ENCODE data around the gene DDX55. TPM values are rescaled to one million over a fixed set of nuclear protein-coding genes. Genes with fewer than 3 reads are reported as not detected.

DDX55 gene
- total and polyA plus RNA-seq, 2 experiments from 2014 or later, result 21.7 to 23.0 TPM

DNA sequence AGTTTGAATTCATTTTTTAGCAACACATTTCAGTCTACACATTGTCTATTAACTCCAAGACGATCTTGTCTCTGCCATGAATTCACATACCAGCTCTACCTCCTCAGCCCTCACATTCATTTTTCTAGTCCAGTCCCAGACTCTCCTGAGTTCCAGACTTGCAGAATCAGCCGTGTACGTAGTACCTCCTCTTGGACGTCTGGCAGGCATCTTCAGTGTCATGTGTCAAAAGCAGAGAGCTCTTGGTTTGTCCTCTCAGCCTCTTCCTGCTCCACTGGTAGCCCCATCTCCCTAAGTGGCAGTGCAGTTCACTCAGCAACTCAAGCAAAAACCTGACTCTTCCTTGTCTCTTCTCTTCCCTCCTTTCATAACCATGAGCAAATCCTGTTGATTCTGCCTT is 54.5 kb downstream of the DDX55 start:
- H3K4me2 ChIP-seq, result no peak overlapping the region
- H3K4me1 ChIP-seq (ENCODE audit: insufficient read depth), result no peaks in the 10 kb centered on the region
- H4K20me1 ChIP-seq (ENCODE audit: insufficient read depth, poor library complexity, severe bottlenecking), result no peaks in the 10 kb centered on the region
- H3K79me2 ChIP-seq, result no peaks in the 10 kb centered on the region
- H3K4me3 ChIP-seq, result no peak overlapping the region
- H2AFZ ChIP-seq, result no peak overlapping the region
- no peaks in the 10 kb centered on the region for H3K9me3 ChIP-seq (ENCODE audit: low read depth)
- H3K9me2 ChIP-seq (replicated peaks; ENCODE audit: insufficient read depth), result no peaks in the 10 kb centered on the region
- TF ChIP-seq EZH2phosphoT487 (IDR thresholded peaks at IDR 0.05; ENCODE audit: low read depth, severe bottlenecking, unreplicated experiment) (no peak), EZH2 (IDR thresholded peaks at IDR 0.05; ENCODE audit: borderline replicate concordance) (no peak)
- TF ChIP-seq, protein P1, sequence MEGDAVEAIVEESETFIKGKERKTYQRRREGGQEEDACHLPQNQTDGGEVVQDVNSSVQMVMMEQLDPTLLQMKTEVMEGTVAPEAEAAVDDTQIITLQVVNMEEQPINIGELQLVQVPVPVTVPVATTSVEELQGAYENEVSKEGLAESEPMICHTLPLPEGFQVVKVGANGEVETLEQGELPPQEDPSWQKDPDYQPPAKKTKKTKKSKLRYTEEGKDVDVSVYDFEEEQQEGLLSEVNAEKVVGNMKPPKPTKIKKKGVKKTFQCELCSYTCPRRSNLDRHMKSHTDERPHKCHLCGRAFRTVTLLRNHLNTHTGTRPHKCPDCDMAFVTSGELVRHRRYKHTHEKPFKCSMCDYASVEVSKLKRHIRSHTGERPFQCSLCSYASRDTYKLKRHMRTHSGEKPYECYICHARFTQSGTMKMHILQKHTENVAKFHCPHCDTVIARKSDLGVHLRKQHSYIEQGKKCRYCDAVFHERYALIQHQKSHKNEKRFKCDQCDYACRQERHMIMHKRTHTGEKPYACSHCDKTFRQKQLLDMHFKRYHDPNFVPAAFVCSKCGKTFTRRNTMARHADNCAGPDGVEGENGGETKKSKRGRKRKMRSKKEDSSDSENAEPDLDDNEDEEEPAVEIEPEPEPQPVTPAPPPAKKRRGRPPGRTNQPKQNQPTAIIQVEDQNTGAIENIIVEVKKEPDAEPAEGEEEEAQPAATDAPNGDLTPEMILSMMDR (IDR thresholded peaks at IDR 0.05; ENCODE audit: poor library complexity), result no peak
- 81% methylated on average over 4 of the region's 4 CpGs for WGBS (ENCODE audit: low lambda C conversion rate, missing lambda C conversion rate)
- H3K27ac ChIP-seq, result no peak overlapping the region
- no peaks in the 10 kb centered on the region for H3K27me3 ChIP-seq
- H3K36me3 ChIP-seq (replicated peaks; ENCODE audit: insufficient read depth, low read depth), result no peaks in the 10 kb centered on the region
- no peak for DNase-seq (ENCODE audit: low spot score)

DNA sequence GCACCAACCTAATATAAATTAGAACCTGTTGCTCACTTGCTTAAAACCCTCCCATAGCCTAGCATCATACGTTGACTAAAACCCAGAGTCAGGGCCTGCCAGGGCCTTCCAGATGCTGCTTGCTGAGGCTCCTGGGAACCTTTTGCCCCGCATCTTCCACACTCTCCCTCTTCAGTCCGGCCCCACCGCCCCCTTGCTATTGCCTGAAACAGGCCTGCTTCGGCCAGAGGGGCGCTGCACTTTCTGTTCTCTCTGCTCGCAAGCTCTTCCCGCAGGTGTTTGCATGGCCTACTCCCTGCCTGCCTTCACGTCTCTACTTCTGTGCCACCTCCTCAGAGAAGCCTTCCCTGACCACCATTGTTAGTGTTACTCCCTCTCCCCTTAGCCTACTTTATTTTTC is 55.3 kb downstream of the DDX55 start:
- Histone ChIP-seq H3K9me3 (ENCODE audit: low read depth) (no peaks in the 10 kb centered on the region), H3K27ac (no peak overlapping the region), H3K79me2 (no peaks in the 10 kb centered on the region), H2AFZ (no peak overlapping the region), H3K36me3 (replicated peaks; ENCODE audit: insufficient read depth, low read depth) (no peaks in the 10 kb centered on the region), H3K4me2 (no peak overlapping the region), H3K4me3 (no peak overlapping the region), H3K9me2 (replicated peaks; ENCODE audit: insufficient read depth) (no peaks in the 10 kb centered on the region), H3K4me1 (ENCODE audit: insufficient read depth) (no peaks in the 10 kb centered on the region), H3K27me3 (no peaks in the 10 kb centered on the region), H4K20me1 (ENCODE audit: insufficient read depth, poor library complexity, severe bottlenecking) (no peaks in the 10 kb centered on the region)
- no peak for DNase-seq (ENCODE audit: low spot score)
- WGBS (ENCODE audit: low lambda C conversion rate, missing lambda C conversion rate), result 90% methylated on average over 9 of the region's 9 CpGs
- TF ChIP-seq EZH2 (IDR thresholded peaks at IDR 0.05; ENCODE audit: borderline replicate concordance) (no peak), EZH2phosphoT487 (IDR thresholded peaks at IDR 0.05; ENCODE audit: low read depth, severe bottlenecking, unreplicated experiment) (no peak)
- TF ChIP-seq, protein P1 (IDR thresholded peaks at IDR 0.05; ENCODE audit: poor library complexity), result no peak

DNA sequence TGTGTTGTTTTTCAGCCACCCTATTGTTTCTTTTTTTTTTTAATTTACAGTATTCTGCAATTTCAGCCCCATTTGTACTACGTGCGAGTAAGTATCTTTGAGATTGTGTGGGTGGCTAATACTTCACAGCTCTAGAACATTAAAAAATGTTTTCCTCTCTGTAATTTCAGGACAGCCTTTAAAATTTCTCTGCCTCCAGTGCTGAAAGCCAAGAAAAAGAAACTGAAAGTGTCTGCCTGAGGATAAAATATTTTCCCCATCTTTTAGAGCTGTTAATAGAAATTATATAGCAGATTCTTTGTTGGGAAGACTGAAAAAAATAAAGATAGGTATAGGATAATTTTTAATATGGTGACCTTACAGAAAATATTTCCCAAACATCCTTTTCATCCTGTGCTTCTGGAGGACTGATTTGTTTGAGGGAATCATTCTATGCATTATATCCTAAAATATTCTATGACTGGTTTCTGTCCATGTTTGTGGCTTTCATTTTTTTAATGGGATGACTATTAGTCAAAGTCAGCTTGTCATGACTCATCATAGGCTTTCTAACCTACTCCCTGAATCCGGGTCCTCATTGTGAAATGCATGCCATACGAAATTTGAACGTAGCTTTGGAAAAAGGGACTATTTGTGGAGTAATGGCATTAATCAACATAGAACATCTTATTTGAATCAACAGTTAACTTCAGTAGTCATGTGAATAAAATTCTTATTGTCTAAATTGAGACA is 58.3 kb downstream of the DDX55 start:
- Histone ChIP-seq H3K9me2 (replicated peaks; ENCODE audit: insufficient read depth) (no peaks in the 10 kb centered on the region), H2AFZ (no peak overlapping the region), H3K36me3 (replicated peaks; ENCODE audit: insufficient read depth, low read depth) (no peaks in the 10 kb centered on the region), H3K9me3 (ENCODE audit: low read depth) (no peaks in the 10 kb centered on the region), H4K20me1 (ENCODE audit: insufficient read depth, poor library complexity, severe bottlenecking) (no peaks in the 10 kb centered on the region), H3K79me2 (no peaks in the 10 kb centered on the region), H3K4me3 (no peak overlapping the region), H3K27me3 (no peaks in the 10 kb centered on the region), H3K27ac (no peak overlapping the region), H3K4me2 (no peak overlapping the region), H3K4me1 (ENCODE audit: insufficient read depth) (no peaks in the 10 kb centered on the region)
- DNase-seq (ENCODE audit: low spot score), result no peak
- WGBS (ENCODE audit: low lambda C conversion rate, missing lambda C conversion rate), result 88% methylated on average over 5 of the region's 5 CpGs
- TF ChIP-seq, protein P1 (IDR thresholded peaks at IDR 0.05; ENCODE audit: poor library complexity), result no peak
- no peak for TF ChIP-seq EZH2 (IDR thresholded peaks at IDR 0.05; ENCODE audit: borderline replicate concordance)
- no peak for TF ChIP-seq EZH2phosphoT487 (IDR thresholded peaks at IDR 0.05; ENCODE audit: low read depth, severe bottlenecking, unreplicated experiment)
